ENCODE data around the gene RAB14.

Gene RAB14

DNA sequence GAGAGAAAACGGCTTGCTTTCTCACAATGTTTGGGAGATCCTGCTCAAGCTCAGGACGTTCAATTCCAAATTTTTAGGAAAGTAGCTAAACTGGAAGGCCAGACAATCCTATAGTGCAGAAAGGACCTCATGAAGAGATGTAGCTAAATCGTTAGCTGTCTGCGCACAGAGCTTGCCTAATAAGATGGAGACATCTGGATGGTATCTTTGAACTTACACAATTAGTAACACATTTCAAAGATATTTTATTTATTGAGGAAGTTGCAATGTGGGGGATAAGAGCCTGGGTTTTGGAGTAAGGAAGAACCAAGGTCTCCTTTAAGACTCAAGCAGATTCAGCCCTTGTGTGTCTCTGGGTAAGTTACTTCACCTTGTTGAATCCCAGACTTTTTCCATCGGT, 28.6 kb upstream of the RAB14 start:
- no peaks in the 10 kb centered on the region for H3K9me3 ChIP-seq (ENCODE audit: control insufficient read depth, insufficient read depth, low read length)
- TF ChIP-seq, protein P1, sequence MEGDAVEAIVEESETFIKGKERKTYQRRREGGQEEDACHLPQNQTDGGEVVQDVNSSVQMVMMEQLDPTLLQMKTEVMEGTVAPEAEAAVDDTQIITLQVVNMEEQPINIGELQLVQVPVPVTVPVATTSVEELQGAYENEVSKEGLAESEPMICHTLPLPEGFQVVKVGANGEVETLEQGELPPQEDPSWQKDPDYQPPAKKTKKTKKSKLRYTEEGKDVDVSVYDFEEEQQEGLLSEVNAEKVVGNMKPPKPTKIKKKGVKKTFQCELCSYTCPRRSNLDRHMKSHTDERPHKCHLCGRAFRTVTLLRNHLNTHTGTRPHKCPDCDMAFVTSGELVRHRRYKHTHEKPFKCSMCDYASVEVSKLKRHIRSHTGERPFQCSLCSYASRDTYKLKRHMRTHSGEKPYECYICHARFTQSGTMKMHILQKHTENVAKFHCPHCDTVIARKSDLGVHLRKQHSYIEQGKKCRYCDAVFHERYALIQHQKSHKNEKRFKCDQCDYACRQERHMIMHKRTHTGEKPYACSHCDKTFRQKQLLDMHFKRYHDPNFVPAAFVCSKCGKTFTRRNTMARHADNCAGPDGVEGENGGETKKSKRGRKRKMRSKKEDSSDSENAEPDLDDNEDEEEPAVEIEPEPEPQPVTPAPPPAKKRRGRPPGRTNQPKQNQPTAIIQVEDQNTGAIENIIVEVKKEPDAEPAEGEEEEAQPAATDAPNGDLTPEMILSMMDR (IDR thresholded peaks at IDR 0.05; ENCODE audit: low read depth, low read length, poor library complexity, severe bottlenecking), result no peak
- no peak for TF ChIP-seq EZH2phosphoT487 (IDR thresholded peaks at IDR 0.05; ENCODE audit: borderline replicate concordance, low read length)
- no peaks in the 10 kb centered on the region for H3K79me2 ChIP-seq (ENCODE audit: control insufficient read depth, low read length)
- no peaks in the 10 kb centered on the region for H3F3A ChIP-seq (ENCODE audit: control insufficient read depth, insufficient read depth)
- no peak overlapping the region for H3K4me2 ChIP-seq (ENCODE audit: low read length)
- no peaks in the 10 kb centered on the region for H4K20me1 ChIP-seq (ENCODE audit: control insufficient read depth, insufficient read depth, low read depth, low read length)
- H3K4me3 ChIP-seq (ENCODE audit: low read length), result no peak overlapping the region
- no peak overlapping the region for H3K27ac ChIP-seq (ENCODE audit: low read depth, low read length)
- no peaks in the 10 kb centered on the region; the same call in 1 of the 2 replicates for H3K36me3 ChIP-seq (ENCODE audit: control insufficient read depth, low read length)
- no peaks in the 10 kb centered on the region for H3K27me3 ChIP-seq (ENCODE audit: control insufficient read depth, low read length)
- no peaks in the 10 kb centered on the region for H3K4me1 ChIP-seq (ENCODE audit: control insufficient read depth, low read length)
- no peaks in the 10 kb centered on the region for H3K9me2 ChIP-seq (replicated peaks; ENCODE audit: control insufficient read depth, low read length)

DNA sequence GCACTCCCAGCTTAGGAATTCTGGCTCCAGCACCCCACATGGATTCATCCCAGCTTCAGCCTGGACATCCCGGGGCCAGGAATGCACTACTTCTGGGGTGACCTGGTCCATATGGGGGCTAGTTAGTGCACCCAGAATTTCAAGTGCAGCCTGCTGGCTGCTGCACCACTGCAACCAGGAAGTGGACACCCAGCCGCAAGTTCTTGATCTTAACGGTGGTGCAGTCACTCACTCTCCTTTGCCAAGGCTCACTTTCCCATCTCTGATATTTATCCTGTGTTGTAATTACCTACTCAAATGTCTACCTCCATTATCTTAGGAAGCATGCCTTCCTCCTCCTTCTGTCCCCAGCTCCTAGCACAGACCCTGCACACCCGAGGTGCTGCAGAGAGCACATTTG, 26.2 kb upstream of the RAB14 start:
- Histone ChIP-seq H3K4me3 (ENCODE audit: low read length) (no peak overlapping the region), H3K4me2 (ENCODE audit: low read length) (no peak overlapping the region), H3K79me2 (ENCODE audit: control insufficient read depth, low read length) (no peaks in the 10 kb centered on the region), H3K36me3 (ENCODE audit: control insufficient read depth, low read length) (no peaks in the 10 kb centered on the region; the same call in 1 of the 2 replicates), H3K27me3 (ENCODE audit: control insufficient read depth, low read length) (no peaks in the 10 kb centered on the region), H4K20me1 (ENCODE audit: control insufficient read depth, insufficient read depth, low read depth, low read length) (no peaks in the 10 kb centered on the region), H3F3A (ENCODE audit: control insufficient read depth, insufficient read depth) (no peaks in the 10 kb centered on the region), H3K4me1 (ENCODE audit: control insufficient read depth, low read length) (no peaks in the 10 kb centered on the region), H3K9me2 (replicated peaks; ENCODE audit: control insufficient read depth, low read length) (no peaks in the 10 kb centered on the region), H3K27ac (ENCODE audit: low read depth, low read length) (no peak overlapping the region), H3K9me3 (ENCODE audit: control insufficient read depth, insufficient read depth, low read length) (no peaks in the 10 kb centered on the region)
- TF ChIP-seq EZH2phosphoT487 (IDR thresholded peaks at IDR 0.05; ENCODE audit: borderline replicate concordance, low read length), result no peak
- TF ChIP-seq, protein P1 (IDR thresholded peaks at IDR 0.05; ENCODE audit: low read depth, low read length, poor library complexity, severe bottlenecking), result no peak

DNA sequence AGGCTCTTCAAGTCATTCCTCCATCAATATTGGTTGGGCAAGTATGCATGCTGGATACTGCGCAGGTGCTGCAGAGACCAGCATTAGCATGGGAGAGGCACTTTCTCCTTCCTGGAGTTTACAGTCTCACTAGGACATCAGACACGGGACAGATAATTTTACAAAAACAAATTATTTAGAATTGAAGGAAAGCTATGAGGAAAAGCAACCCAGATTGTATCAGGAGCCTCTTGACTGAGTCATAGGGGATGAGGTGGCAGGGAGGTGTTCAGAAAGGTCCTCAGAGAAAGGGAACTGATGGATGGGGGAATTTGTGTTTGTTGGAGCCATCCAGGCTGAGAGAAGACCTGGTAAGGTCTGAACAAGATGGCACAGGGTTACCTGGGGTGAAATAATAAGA, 24.5 kb upstream of the RAB14 start:
- Histone ChIP-seq H4K20me1 (ENCODE audit: control insufficient read depth, insufficient read depth, low read depth, low read length) (no peaks in the 10 kb centered on the region), H3K36me3 (ENCODE audit: control insufficient read depth, low read length) (no peaks in the 10 kb centered on the region; the same call in 1 of the 2 replicates), H3F3A (ENCODE audit: control insufficient read depth, insufficient read depth) (no peaks in the 10 kb centered on the region), H3K4me2 (ENCODE audit: low read length) (no peak overlapping the region), H3K9me2 (replicated peaks; ENCODE audit: control insufficient read depth, low read length) (no peaks in the 10 kb centered on the region), H3K27me3 (ENCODE audit: control insufficient read depth, low read length) (no peaks in the 10 kb centered on the region), H3K27ac (ENCODE audit: low read depth, low read length) (no peak overlapping the region), H3K4me3 (ENCODE audit: low read length) (no peak overlapping the region), H3K9me3 (ENCODE audit: control insufficient read depth, insufficient read depth, low read length) (no peaks in the 10 kb centered on the region), H3K79me2 (ENCODE audit: control insufficient read depth, low read length) (no peaks in the 10 kb centered on the region), H3K4me1 (ENCODE audit: control insufficient read depth, low read length) (no peaks in the 10 kb centered on the region)
- TF ChIP-seq, protein P1 (IDR thresholded peaks at IDR 0.05; ENCODE audit: low read depth, low read length, poor library complexity, severe bottlenecking), result no peak
- TF ChIP-seq EZH2phosphoT487 (IDR thresholded peaks at IDR 0.05; ENCODE audit: borderline replicate concordance, low read length), result no peak

DNA sequence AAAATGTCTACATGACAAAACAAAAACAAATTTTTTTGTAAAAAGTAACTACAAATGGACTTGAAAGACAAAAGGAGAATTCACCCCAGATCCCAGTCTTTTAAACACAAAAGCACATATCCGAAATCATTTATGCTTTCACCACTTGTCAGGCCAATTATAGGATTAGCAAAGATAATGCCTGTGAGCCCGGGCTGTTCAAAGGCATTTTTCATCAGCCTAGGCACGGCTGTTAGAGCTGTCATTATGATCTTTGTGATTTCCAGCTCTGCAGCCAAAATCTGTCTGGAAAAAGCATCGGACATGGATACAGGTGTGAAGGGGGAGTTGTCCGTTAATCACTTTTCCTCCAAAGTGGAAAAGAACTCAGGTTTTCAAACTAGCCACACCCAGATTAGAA, 23.6 kb upstream of the RAB14 start:
- TF ChIP-seq, protein P1 (IDR thresholded peaks at IDR 0.05; ENCODE audit: low read depth, low read length, poor library complexity, severe bottlenecking), result no peak
- no peak for TF ChIP-seq EZH2phosphoT487 (IDR thresholded peaks at IDR 0.05; ENCODE audit: borderline replicate concordance, low read length)
- Histone ChIP-seq H3K36me3 (ENCODE audit: control insufficient read depth, low read length) (no peaks in the 10 kb centered on the region), H3K4me1 (ENCODE audit: control insufficient read depth, low read length) (no peaks in the 10 kb centered on the region), H3K27me3 (ENCODE audit: control insufficient read depth, low read length) (no peaks in the 10 kb centered on the region), H3K4me3 (ENCODE audit: low read length) (no peak overlapping the region), H3K4me2 (ENCODE audit: low read length) (no peak overlapping the region), H4K20me1 (ENCODE audit: control insufficient read depth, insufficient read depth, low read depth, low read length) (no peaks in the 10 kb centered on the region), H3K27ac (ENCODE audit: low read depth, low read length) (no peak overlapping the region), H3K79me2 (ENCODE audit: control insufficient read depth, low read length) (no peaks in the 10 kb centered on the region), H3K9me3 (ENCODE audit: control insufficient read depth, insufficient read depth, low read length) (no peaks in the 10 kb centered on the region), H3K9me2 (replicated peaks; ENCODE audit: control insufficient read depth, low read length) (no peaks in the 10 kb centered on the region), H3F3A (ENCODE audit: control insufficient read depth, insufficient read depth) (no peaks in the 10 kb centered on the region)

Data from DOHH2 (cell line).